Measurements from ENCODE around the gene MET.
A peak's percentile ranks its signal among the peaks of the same experiment; 100 is the strongest.

Gene MET

GRCh38 chr7:116786791-116787443 is 114.9 kb downstream of the MET start:
- DNase-seq: peak; percentile 21
- H3K36me3 ChIP-seq: no peaks in the 10 kb centered on the region
- H3K9me3 ChIP-seq (ENCODE audit: severe bottlenecking): no peaks in the 10 kb centered on the region
- H3K4me3 ChIP-seq (ENCODE audit: low read depth, low read length): no peak overlapping the region
- TF ChIP-seq CTCF (IDR thresholded peaks at IDR 0.05; ENCODE audit: low read depth, low read length): peak; percentile 73
- no peak overlapping the region for H3K27ac ChIP-seq
- H3K27me3 ChIP-seq (ENCODE audit: insufficient read depth, low read depth, severe bottlenecking): no peaks in the 10 kb centered on the region

DNA sequence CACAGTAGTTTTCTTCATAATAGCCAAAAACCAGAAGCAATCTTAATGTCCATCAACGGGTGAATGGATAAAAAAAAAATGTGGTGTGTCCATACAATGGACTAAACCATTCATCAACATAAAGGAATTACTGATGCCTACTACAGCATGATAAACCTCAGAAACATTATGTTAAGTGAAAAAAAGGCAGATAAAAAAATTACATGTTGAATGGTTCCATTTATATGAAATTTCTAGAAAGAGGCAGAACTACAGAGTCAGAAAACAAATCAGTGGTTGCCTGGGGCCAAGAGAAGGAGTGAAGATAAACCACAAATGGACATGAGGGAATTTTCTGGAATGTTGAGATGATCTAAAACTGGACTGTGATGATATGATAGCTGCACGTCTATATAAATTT is 115.9 kb downstream of the MET start:
- Histone ChIP-seq H3K9me3 (ENCODE audit: severe bottlenecking) (no peaks in the 10 kb centered on the region), H3K4me3 (ENCODE audit: low read depth, low read length) (no peak overlapping the region), H3K36me3 (no peaks in the 10 kb centered on the region), H3K27ac (no peak overlapping the region), H3K27me3 (ENCODE audit: insufficient read depth, low read depth, severe bottlenecking) (no peaks in the 10 kb centered on the region)
- DNase-seq: no peak
- no peak for TF ChIP-seq CTCF (IDR thresholded peaks at IDR 0.05; ENCODE audit: low read depth, low read length)

DNA sequence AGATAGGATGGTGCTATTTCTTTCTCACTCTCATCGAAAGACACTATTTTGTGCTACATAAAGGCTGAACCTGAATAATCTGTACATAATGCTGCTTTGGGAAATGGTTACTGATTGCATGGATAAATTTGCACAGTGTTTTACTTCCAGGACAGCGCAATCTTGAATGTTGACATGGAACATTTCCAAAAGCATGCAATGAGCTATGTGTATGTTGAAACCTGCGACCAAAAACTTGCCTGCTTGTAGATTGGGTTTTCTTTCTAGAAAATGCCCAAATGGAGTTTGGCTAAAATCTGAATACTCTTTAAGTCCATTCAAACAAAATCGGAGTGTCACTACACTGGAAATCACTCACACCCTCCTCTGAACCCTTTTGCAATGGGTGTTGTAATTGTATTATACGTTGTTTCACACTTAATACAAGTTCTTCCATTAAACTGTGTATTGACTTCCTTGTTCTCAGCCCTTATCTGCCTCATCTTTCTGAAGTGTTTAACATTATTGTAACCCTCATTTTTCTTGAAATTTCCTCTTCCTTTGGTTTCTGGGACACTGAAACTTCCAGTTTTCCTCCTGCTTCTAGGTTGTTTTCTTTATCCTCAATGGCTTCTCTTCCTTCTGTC is 116.7 kb downstream of the MET start:
- H3K4me3 ChIP-seq (ENCODE audit: low read depth, low read length): no peak overlapping the region
- H3K36me3 ChIP-seq: no peaks in the 10 kb centered on the region
- no peaks in the 10 kb centered on the region for H3K9me3 ChIP-seq (ENCODE audit: severe bottlenecking)
- no peak overlapping the region for H3K27ac ChIP-seq
- no peak for DNase-seq
- H3K27me3 ChIP-seq (ENCODE audit: insufficient read depth, low read depth, severe bottlenecking): no peaks in the 10 kb centered on the region
- TF ChIP-seq CTCF (IDR thresholded peaks at IDR 0.05; ENCODE audit: low read depth, low read length): no peak

- DNase-seq: no peak
- Histone ChIP-seq H3K9me3 (ENCODE audit: severe bottlenecking) (no peaks in the 10 kb centered on the region), H3K27ac (no peak overlapping the region), H3K4me3 (ENCODE audit: low read depth, low read length) (no peak overlapping the region), H3K27me3 (ENCODE audit: insufficient read depth, low read depth, severe bottlenecking) (no peaks in the 10 kb centered on the region), H3K36me3 (no peaks in the 10 kb centered on the region)
- no peak for TF ChIP-seq CTCF (IDR thresholded peaks at IDR 0.05; ENCODE audit: low read depth, low read length)
These were observed 118.0 kb downstream of the MET start for GRCh38 chr7:116790025-116790424.

- no peak for DNase-seq
- Histone ChIP-seq H3K9me3 (ENCODE audit: severe bottlenecking) (no peaks in the 10 kb centered on the region), H3K27ac (no peak overlapping the region), H3K4me3 (ENCODE audit: low read depth, low read length) (no peak overlapping the region), H3K36me3 (no peaks in the 10 kb centered on the region), H3K27me3 (ENCODE audit: insufficient read depth, low read depth, severe bottlenecking) (no peaks in the 10 kb centered on the region)
- TF ChIP-seq CTCF (IDR thresholded peaks at IDR 0.05; ENCODE audit: low read depth, low read length): no peak
These were observed 120.8 kb downstream of the MET start for GRCh38 chr7:116792813-116793212.
